Forelimb muscle (tissue), 1 donor: ENCODE measurements around the gene CTCFL. TPM values are rescaled to one million over a fixed set of nuclear protein-coding genes. Genes with fewer than 3 reads are reported as not detected.
"Not testable (repeated sequence)": the region's sequence is repeated elsewhere in the genome, so short reads cannot be mapped to it uniquely, and the experiment has no call there.

Source experiments
- DNase-seq: peaks from one replicate; pipeline ENCODE4 v3.0.0-alpha.2; 2013; ENCODE audit warnings: low read depth
- polyA plus RNA-seq: library from polyadenylated mRNA; unstranded; fragments of 120-200 nt; gene quantifications from one replicate; pipeline ENCODE4 v1.2.1, GENCODE V29; 2013; ENCODE audit not compliant: insufficient read length

The CTCFL gene
- polyA plus RNA-seq, 1 donor, result 0.22 TPM

DNA sequence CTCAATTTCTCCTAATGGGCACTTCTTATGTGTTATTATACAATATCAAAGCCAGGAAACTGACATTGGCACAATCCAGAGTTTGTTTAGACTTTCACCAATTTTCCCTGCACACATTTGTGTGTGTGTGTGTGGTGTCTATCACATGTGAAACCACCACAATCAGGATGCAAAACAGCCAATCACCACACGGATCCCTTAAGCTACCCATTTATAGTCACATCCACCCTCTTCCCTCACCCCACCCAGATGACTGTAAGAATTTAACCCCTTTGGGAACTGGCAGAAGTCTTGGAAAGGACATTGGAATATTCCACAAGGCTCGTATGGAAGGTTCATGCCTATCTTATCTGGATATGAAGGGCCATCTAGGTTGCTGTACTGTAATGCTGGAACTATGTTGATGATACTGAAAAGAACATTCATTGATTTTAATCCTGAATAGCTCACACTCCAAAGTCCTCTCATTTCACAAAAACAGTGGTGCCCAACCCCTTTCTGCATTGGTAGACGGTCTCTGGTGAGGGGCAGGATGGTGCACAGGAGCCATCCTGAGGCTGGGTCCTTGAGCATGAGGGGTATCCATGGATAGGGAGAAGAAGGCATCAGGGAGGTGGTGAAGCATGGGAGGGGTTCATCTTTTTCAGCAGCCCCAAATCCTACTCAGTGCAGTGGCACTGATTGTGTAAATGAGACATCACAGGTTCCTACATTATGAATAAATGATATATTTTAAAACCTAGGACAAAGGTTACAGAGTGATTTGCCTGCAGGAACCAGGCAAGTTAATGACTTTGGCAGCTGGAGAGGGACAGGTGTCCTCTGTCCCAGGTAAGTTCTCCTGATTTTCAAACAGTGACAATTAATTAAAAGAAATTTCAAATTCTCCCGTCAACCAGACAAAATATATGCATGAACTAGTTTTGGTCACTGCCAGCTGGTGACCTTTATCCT is 12.1 kb upstream of the CTCFL start:
- no peak for DNase-seq

DNA sequence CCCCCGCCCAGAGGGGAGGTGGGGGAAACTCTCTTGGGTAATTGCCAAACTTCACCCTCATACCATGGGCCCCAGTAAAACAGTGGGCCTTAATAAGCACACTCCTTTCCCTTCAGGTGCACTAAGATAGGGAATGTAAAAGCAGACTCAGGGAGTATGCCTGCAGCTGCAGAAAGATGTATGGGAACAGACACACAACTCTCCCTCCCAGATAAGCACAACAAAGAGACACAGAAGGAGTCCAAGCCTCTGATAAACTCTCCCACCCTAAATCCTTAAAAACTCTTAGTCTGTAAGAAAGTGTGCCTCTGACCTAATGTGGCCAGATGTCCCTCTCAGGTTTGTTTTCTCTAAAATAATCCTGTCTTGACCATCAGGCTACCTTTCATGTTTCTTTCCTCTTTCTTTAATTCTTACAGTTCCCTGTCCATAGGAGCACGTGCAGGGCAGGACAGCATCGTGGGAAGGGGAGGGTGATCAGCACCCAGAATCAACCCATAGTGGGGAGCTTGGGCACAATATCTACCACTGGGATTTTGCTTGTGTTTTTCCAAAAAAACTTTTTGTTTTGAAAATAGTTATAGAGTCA is 11.3 kb upstream of the CTCFL start:
- no peak for DNase-seq

DNA sequence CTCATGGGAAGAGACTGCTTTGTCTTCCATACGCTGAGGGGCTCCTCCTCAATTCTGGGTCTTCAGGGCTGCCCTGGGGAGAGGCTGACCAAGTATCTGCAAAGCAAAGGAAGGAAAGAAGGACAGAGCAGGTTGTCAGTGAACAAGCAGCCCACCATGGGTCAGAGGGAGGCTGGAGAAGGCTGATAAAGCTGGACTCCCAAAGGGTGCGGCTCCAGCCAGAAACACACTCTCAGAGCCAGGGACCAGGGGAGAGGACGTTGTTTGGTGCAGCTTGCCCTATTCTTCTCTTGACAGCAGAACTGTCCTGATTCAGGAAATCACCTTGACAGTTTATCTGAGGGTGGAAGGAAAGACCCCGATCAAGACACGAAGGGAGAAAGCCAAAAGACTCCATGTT is 10.4 kb upstream of the CTCFL start:
- DNase-seq, result no peak

DNA sequence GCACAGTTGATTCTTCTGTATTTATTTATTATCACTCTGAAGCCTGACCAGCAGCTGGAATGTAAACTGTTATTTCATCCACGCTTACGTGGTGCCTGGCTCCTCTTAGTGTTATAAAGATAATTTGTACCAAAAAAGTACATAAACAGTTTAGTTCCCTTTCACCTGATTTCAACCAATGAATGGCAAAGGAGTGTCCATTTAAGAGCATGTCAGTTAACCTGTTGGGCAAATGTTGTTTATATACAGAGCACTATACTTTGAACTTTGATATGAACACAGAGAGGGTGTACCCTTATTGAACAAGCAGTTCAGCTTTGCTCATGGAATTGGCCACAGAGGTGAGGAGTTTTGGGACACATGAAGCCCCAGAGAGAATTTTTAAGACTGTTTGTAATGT is 7.2 kb upstream of the CTCFL start:
- DNase-seq, result no peak

DNA sequence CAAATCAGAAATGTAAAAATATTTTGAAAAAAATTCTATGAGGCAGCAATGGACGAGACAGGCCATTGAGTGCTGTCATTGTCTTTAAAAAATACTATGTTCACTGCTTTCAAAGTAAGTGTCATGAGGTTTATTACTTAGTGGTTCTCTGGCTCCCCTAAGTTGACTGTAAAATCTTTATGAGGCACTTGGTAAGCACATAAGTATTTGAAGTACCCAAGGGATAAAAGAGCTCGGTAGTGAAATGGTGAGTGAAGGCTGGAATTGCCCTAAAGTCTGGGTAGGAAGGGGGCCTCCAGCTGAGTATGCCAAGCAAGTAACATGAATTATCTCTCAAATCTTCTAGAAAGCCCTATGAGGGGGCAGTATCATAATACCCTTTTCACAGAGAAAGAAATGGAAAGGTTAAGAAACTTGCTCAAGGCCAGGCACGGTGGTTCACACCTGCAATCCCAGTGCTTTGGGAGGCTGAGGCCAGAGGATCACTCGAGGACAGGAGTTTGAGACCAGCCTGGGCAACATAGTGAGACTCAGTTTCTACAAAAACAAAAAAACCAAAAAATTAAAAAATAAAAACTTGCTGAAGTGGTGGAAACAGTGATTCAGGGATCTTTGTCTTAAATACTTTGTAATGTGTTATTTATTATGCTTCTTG is 5.5 kb upstream of the CTCFL start:
- no peak for DNase-seq

DNA sequence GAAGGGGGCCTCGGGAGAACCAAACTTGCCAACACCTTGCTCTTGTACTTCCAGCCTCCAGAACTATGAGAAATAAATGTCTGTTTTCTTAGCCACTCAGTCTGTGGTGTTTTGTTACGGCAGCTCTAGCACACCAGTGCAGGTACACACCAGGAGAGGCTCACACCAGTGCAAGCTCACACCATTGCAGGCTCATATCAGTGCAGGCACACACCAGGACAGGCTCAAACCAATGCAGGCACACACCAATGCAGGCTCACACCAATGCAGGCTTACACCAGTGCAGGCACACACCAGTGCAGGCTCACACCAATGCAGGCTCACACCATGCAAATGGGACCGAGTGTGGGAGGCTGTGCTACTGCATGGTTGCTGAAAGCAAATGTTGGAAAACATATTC is 4.9 kb upstream of the CTCFL start:
- DNase-seq, result no peak

DNA sequence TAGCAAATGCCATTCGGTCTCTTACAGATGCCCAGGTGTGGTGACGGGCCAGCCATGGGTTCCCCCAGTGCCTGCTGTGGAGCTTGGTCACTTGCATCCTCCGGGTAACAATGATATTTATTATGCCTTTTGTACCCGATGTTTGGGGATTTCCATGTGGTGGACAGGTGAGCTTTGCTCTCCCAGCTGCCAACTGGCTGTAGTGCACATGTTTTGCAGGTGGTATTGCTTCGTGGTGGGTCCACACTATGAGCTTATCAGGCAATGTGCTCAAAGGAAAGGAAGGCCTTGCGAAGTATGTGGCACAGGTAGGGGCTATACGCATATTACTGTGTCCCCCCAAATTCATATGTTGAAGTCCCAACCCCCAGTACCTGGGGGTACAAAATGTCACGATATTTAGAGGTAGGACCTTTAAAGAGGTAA is 4.2 kb upstream of the CTCFL start:
- DNase-seq, result no peak

DNA sequence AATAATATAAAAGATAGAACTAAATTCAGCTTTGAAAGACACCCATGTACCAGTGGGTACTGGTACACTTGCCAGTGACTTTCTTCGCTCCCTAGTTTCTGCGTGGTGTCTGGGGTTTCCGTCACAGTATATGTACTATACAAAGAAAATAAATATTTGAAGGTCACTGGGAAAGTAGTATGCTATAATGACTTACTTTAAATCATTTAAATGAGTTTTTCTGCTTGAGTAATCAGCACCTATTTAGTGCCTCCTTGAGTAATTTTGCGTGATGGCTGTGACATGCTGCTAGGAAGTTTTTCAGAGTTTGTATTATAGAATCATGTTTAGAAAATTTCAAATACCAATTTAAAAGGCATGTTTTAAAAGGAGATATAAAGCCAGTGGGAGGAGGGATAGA is 3.2 kb upstream of the CTCFL start:
- DNase-seq, result no peak

DNA sequence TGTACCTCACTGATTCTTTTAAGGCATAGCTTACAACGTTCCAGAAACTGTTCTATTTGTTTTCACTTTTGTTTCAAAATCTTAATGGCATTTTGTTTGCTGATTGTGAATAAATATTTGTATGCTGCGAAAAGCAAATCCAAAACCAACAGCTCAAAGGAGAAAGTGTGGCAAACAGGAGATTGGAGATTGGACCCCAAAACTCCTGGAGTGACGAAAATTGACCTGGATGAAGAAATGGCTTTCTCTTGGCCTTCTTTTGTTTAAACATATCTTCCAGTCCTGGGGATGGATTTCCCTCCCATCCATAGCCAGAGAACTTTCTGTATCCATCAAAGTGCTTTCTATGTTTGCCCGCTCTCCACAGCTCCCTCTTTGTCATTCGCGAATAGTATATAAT is 2.8 kb upstream of the CTCFL start:
- DNase-seq, result no peak

DNA sequence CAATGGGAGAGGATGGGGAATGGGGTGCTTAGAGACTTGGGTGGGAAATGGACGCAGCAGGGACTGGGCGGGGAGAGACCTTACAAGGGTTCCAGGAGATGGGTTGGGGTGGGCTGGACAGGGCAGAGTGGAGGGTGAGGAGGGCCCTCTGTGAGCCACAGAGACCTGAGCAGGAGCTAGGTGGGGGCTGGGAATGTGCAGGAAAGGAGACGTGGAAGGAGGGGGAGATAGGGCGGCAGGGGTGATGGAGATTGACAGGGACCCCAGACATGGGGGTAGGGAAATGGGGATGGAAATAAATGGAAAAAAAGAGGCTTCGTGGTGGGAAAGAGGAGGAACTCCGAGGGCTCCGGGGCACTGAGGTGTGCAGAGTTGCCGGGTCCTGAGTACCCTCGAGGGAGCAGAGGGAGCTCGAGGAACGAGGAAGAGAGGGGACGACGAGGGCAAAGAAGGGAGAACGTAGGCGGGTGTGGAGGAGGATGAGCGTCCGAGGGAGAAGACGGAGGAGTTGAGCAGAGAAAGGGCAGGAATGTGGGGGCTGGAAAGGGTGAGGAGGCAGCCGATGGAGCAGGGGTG is 2.0 kb upstream of the CTCFL start:
- no peak for DNase-seq

DNA sequence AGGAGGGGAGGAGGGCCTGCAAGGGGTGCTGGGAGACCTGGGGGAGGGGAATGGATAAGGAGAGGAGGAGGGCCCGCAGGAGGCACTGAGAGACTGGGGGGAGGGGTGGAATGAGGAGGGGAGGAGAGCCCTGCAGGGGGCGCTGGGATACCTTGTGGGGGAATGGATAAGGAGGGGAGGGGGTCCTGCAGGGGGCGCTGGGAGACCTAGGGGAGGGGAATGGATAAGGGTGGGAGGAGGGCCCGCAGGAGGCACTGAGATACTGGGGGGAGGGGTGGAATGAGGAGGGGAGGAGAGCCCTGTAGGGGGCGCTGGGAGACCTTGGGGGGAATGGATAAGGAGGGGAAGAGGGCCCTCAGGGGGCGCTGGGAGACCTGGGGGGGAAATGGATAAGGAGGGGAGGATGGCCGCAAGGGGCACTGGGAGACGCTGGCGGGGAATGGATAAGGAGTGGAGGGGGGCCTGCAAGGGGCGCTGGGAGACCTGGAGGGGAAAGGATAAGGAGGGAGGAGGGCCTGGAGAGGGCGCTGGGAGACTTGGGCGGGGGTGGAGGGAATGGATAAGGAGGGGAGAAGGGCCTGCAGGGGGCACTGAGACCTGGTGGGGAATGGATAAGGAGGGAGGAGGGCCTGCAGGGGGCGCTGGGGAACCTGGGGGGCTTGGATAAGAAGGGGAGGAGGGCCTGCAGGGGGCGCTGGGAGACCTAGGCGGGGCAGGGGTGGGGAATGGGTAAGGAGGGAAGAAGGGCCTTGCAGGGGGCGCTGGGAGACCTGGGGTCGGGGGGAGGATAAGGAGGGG is 1.3 kb upstream of the CTCFL start:
- DNase-seq, result no peak

DNA sequence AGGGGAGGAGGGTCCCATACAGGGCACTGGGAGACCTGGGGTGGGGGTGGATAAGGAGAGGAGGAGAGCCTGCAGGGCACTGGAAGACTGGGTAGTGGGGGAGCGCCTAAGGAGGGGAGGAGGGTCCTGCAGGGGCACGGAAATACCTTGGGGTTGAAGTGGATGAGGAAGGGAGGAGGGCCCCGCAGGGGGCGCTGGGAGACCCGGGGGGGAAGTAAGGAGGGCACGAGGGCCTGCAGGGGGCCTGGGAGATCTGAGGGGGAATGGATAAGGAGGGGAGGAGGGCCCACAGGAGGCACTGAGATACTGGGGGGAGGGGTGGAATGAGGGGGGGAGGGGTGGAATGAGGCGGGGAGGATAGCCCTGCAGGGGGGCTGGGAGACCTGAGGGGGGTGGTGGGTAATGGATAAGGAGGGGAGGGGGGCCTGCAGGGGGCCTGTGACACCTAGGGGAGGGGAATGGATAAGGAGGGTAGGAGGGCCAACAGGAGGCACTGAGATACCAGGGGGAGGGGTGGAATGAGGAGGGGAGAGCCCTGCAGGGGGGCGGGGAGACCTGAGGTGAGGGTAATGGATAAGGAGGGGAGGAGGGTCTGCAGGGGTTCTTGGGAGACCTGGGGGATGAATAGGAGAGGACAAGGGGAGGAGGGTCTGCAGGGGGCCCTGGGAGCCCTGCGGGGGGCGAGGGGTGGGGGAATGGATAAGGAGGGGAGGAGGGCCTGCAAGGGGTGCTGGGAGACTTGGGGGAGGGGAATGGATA is 567 bp upstream of the CTCFL start:
- DNase-seq, result no peak

DNA sequence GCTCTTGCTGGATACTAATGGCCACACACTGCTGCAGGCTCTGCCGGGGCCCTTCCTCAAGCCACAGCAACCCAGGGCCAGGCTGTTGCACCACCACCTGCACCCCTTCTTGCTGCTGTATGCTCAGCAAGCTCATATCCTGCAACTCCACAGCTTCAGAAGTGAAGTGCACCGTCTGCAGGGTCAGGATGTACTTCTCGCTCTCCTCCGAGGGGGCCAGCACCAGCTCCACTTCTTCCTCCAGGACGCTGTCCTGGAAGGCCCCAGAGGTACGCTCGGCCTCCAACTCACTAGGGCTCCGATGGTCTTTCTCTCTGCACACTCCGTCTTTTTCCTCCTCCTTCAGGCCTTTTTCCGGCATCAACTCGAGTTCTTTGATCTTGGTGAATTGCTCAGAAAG is 1.2 kb downstream of the CTCFL start:
- DNase-seq, result no peak

DNA sequence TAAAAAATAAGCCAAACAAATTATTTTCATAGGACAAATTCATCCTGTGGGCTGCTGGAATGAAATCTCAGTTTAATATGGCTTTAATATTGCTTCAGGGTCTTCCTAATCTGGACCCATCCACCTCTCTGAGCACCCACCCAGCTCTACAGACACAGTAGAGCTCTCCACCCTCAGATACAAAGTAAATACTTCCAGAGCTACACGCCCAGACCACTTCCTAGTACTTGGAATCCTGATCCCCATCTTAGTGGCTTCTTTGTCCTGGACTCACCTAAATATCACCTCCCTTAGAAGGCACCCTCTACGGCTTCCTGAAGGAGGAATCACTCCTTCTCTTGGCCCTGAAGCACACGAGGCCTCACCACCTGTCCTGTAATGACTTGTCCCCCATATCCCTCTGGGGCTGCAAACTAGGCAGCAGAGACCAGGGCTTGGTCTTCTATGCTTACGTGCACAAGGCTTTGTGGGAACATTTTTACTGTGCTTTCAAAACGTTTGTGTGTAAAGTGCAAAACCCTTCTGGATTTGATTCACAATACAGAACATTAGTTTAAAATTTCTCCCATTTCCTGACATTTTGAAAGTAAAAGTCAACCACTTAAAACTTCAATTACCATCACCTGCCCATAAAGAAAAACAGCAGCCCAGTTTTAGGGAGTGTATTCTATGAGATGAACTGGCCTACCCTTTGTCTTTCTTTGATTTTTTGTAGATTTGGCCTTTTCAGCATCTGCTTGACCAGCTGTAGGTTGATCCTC is 2.4 kb downstream of the CTCFL start:
- no peak for DNase-seq

DNA sequence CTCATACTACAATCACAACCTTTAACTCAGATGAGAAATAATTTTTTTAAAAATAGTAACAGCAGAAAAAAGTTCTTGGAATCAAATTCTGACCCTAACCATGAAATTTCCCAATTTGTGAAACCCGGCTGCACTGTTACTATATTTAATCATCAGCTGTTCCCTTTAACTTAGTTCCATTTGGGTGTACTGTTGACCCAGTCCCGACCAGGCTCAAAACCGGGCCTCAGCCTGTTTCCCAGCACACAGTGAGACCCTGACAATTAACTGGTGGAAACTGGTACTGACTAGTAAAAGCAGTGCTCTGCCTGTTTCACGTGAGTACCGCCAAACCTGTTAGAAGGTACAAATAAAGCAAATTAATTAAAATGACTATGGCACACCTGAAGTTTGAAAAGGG is 7.0 kb downstream of the CTCFL start:
- DNase-seq, result no peak

DNA sequence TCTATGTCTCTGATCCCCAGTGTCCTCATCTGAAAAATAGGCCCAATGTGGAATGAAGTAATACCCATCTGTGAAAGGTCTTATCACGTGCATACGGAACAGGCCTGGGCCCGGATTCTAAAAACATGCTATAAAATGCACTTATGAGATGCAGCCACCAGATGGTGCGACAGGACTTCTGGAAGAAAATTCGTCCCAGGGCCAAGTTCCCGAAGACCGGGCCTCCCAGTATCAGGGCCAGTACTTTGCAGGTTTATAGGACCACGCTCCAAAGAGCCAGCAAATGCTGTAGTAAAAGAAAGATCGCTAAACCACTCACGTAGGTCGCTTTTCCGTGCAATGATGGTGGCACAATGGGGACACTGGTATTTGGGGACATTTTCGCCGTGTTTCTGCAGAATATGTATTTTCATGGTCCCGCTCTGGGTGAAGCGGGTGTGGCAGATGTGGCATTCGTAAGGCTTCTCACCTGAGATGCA is 10.6 kb downstream of the CTCFL start:
- DNase-seq, result no peak

DNA sequence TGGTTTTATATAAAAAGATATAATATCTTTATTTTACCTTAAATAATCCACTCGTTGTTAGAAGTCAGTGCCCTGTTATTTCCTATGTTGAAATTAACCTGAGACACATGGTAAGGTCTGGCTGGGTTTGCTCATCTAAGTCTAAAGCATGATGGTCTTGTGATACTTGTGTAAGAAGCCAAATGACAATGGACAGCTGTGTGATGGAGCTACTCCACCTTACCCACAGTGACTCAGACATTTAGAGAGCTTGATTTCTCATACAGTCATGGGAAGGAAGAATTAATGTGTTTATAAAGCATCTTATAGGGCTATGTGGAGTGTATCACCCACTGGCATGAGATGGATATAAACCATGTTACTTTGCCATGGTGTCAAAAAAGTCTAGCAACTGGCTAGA is 11.7 kb downstream of the CTCFL start:
- DNase-seq, result no peak

DNA sequence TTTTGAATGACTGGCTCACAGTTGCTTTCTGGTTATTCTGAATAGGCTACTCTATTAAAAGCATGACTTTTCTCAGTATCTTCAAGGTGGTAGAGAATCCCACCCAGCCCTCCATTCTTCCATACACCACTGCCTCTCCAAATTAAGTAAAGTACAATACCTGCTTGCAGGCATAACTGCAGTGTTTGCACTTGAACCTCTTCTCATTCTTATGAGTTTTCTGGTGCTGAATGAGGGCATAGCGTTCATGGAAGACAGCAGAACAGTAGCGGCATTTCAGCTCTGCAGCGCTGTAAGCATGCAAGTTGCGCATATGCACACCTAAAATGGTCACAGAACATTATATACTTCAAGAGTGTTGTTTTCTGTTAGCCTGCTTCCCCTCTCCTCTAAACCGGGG is 12.5 kb downstream of the CTCFL start:
- DNase-seq, result no peak

DNA sequence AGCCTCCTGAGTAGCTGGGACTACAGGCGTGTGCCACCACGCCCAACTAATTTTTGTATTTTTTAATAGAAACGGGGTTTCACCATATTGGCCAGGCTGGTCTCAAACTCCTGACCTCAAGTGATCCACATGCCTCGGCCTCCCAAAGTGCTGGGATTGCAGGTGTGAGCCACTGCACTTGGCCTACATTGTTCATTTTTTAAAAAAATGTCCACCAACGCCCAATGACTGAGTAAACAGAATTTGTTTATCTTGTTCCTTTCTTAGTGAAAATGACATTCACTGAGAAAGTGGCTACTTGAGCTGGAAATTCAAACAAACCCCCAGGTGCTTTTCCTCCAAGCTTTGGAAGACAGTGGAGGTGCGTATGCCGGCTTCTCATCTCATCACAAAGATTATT is 13.2 kb downstream of the CTCFL start:
- not testable (repeated sequence) for DNase-seq

DNA sequence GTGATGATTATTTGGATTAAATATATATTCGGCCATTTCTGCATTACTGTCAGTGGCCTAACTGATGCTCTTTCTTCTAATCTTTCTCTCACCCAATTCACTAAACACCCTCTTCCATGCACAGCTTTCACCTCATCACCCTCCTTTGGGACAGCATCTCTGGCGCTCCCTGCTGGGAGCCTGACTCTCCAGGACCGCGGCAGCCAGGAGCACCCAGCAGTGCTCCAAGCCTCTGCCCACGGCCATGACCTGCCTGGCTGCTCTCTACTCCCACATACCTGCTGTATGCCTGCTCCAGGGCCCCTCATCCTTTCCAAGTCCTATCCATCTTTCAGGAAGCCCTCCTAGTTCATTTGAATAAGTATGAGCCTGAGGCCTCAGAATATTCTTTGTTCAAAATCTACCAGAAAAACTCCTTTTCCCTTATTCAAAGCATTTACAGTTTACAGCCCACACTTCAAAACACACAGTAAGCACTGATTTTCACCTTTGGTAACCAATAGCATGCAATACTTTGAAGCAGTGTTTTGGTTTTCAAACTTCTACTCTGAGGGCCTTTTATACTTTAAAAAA is 15.2 kb downstream of the CTCFL start:
- no peak for DNase-seq
